Pancreas (tissue), 10 donors: ENCODE results near the gene MTCL1. TPM values are rescaled to one million over a fixed set of nuclear protein-coding genes. Genes with fewer than 3 reads are reported as not detected.

Experiments used
- ATAC-seq, 4 donors: fragments of 200-7000 bp; cut with Tn5 transposase; one replicate each; pipeline versions ENCODE4 v1.8.0 to v1.9.1; 2020; ENCODE audit warnings: mild to moderate bottlenecking in 4 of 4, moderate library complexity in 4 of 4
- DNase-seq, 6 donors: peaks; one replicate each; pipeline ENCODE4 v3.0.0-alpha.2; 2020
- FAIRE-seq: peaks from 2 replicates; lab custom pipeline; 2012; peaks lifted over from hg19 to GRCh38; lab: Jason Lieb, UNC
- H3K27ac ChIP-seq, 4 donors: fragments of 200-600 bp; sonication (generic); 1 replicate in 3 of 4; 2 replicates in 1 of 4; pipeline versions ENCODE4 v1.5.0 to v1.8.0; 2020
- H3K27me3 ChIP-seq, 4 donors: fragments of 200-600 bp; one replicate each; pipeline ENCODE4 v1.8.0; 2021
- H3K36me3 ChIP-seq, 3 donors: fragments of 200-600 bp; sonication (generic) in 1 of 3; one replicate each; pipeline versions ENCODE4 v1.5.0 to v1.8.0; 2020 to 2021
- H3K4me1 ChIP-seq, 3 donors: fragments of 200-600 bp; one replicate each; pipeline ENCODE4 v1.8.0; 2021
- H3K4me3 ChIP-seq, 4 donors: fragments of 200-600 bp; sonication (generic) in 2 of 4; one replicate each; pipeline versions ENCODE4 v1.5.0 to v1.8.0; 2020 to 2021
- H3K9me3 ChIP-seq, 4 donors: fragments of 200-600 bp; one replicate each; pipeline ENCODE4 v1.8.0; 2021
- WGBS, 2 donors: extraction: QIAGEN DNeasy Blood & Tissue Kit; methylation state at CpG; one replicate each; pipeline ENCODE4 v1.1.7; 2013; 5-methylcytosine and 5-hydroxymethylcytosine counted together
- intact Hi-C, 3 donors: fragments of 100-400 bp; cut with DNase I; formaldehyde crosslinking; loops; one replicate each; pipeline versions ENCODE4 v1.11.1 to v1.14.2; 2022
- polyA plus RNA-seq, 2 donors: library from polyadenylated mRNA; stranded (reverse); fragments of 200-250 nt; gene quantifications; one replicate each; pipeline ENCODE4 v1.2.3, GENCODE V29; 2013
- total RNA-seq, 6 donors: library from RNA; stranded (reverse); fragmentation: NEBNext Ultra II Directional in 4 of 6; extraction: Animal tissue kit (Norgen Biotek cat#: 25700) in 4 of 6; gene quantifications; one replicate each; pipeline versions ENCODE4 v1.2.1 to v1.2.4, GENCODE V29; 2021 to 2023
- TF ChIP-seq, protein P1 (sequence below), 4 donors: fragments of 200-600 bp; sonication (generic) in 3 of 4; IDR thresholded peaks; one replicate each; pipeline versions ENCODE4 v1.5.0 to v1.8.0; 2021; ENCODE audit warnings: antibody characterized with exemption in 4 of 4
- donor health status: healthy with polysubstance abuse.
- donor health status: DM: no; HTN: no; CAD: no; lungs with moderate emphysema.
- donor health status: DM: no; HTN: no; CAD: no.
- donor health status: control.
- donor health status: control.
- donor health status: Bipolar disorder and iron deficiency.
- donor health status: DM: yes; HTN: yes; CAD: no.
- donor health status: DM: no; HTN: no; CAD: no.
- donor health status: DM: no; HTN: no; CAD: no.
- donor health status: DM: yes; HTN: yes; CAD: no.

MTCL1 gene
- total and polyA plus RNA-seq, 8 donors = 9.2 to 18.4 (median 12.9) TPM

DNA sequence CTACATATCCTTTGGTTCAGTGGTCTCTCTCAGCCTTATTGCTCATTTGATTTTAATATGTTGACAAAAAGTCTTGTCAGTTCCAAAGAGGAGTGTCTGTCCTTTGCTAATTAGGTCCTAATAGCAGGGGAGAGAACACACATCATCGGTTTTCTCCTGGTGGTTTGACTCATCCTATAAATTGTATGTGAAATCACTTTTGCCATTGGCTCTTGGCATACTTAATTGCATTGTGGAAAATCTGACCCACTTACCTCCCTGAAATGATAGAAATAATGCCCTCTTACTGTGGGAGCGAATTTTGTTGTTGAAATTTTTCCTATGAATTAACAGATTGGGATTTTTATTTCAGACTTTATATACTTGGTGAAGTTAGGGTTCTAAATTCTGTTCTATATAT, 58.3 kb downstream of the MTCL1 start:
- Histone ChIP-seq H3K36me3 (no peaks in the 10 kb centered on the region), H3K27ac (no peak overlapping the region), H3K27me3 (no peaks in the 10 kb centered on the region), H3K4me3 (no peak overlapping the region), H3K9me3 (no peaks in the 10 kb centered on the region), H3K4me1 (no peaks in the 10 kb centered on the region)
- 73 to 81% methylated on average over 2 of the region's 2 CpGs for WGBS, 2 donors
- ATAC-seq (peak in 1 of 4 donors; percentile 18), FAIRE-seq (no peak), DNase-seq (no peak)
- TF ChIP-seq, protein P1, sequence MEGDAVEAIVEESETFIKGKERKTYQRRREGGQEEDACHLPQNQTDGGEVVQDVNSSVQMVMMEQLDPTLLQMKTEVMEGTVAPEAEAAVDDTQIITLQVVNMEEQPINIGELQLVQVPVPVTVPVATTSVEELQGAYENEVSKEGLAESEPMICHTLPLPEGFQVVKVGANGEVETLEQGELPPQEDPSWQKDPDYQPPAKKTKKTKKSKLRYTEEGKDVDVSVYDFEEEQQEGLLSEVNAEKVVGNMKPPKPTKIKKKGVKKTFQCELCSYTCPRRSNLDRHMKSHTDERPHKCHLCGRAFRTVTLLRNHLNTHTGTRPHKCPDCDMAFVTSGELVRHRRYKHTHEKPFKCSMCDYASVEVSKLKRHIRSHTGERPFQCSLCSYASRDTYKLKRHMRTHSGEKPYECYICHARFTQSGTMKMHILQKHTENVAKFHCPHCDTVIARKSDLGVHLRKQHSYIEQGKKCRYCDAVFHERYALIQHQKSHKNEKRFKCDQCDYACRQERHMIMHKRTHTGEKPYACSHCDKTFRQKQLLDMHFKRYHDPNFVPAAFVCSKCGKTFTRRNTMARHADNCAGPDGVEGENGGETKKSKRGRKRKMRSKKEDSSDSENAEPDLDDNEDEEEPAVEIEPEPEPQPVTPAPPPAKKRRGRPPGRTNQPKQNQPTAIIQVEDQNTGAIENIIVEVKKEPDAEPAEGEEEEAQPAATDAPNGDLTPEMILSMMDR (IDR thresholded peaks at IDR 0.05) = no peak
- intact Hi-C loops = no loop called here

DNA sequence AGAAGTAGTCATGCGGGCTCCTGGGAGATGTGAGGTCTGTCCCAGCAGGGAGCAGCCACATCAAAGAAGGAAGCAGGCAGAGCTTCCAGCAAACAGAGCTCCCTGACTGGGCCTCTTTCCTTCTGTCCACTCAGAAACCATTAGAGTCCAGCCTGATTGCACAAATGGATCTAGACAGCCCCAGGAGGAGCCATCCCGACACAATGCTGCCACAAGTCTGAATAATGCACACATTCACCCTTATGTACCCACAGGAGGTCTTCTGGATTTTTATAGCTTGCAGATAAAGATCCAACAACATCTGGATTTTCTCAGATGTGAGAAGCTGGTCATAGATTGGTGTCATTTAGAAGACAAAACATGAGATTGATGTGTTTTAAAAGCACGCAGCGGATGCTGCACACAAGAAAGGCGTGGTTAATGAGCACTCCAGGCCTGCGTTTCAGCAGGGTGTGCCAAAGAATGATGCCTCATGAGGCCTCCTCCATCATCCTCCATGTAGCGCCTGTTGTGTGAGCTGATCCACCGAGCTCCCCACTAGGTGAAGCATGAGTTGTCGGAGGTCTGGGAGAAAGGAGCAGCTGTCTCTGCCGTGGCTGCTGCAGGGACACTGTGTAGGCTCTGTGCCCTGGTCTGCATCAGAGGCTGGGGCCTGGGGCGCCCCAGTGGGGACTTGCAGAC, 60.6 kb downstream of the MTCL1 start:
- Histone ChIP-seq H3K27me3 (no peaks in the 10 kb centered on the region), H3K4me3 (no peak overlapping the region), H3K27ac (no peak overlapping the region), H3K9me3 (no peaks in the 10 kb centered on the region), H3K36me3 (no peaks in the 10 kb centered on the region), H3K4me1 (no peaks in the 10 kb centered on the region)
- WGBS, 2 donors = 84 to 86% methylated on average over 11 of the region's 11 CpGs
- peak in 2 of 4 donors; percentile 14 to 22 for ATAC-seq
- TF ChIP-seq, protein P1 (IDR thresholded peaks at IDR 0.05) = no peak
- intact Hi-C loops = no loop called here
- no peak for FAIRE-seq
- DNase-seq = no peak

- DNase-seq = no peak
- WGBS, 2 donors = 92 to 96% methylated on average over 2 of the region's 2 CpGs
- Histone ChIP-seq H3K27me3 (no peaks in the 10 kb centered on the region), H3K9me3 (no peaks in the 10 kb centered on the region), H3K27ac (no peak overlapping the region), H3K36me3 (no peaks in the 10 kb centered on the region), H3K4me1 (no peaks in the 10 kb centered on the region), H3K4me3 (no peak overlapping the region)
- FAIRE-seq = no peak
- ATAC-seq = no peak
- TF ChIP-seq, protein P1 (IDR thresholded peaks at IDR 0.05) = no peak
- intact Hi-C loops = no loop called here
Measured at GRCh38 chr18:8766559-8767293, 61.4 kb downstream of the MTCL1 start.

DNA sequence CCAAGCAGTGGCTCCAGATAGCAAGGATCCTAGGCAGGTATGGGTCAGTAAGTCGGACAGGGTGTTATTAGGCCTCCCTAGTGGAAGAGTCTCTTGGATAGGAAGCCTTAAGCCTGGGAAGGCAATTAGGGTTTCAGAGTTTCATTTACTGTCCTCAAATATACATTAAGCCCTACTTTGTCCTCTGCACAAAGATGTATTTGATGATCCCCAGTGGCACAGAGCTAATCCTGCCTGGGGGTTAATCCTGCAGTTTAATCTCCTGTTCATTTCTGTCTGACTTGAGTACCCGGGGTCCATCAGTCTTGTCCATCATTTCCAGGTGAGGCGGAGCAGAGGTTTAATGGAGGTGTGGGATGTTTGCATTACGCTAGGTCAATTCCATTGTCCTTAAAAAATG, 62.0 kb downstream of the MTCL1 start:
- FAIRE-seq = no peak
- WGBS, 2 donors = 89 to 95% methylated on average over 4 of the region's 4 CpGs
- H3K36me3 ChIP-seq = no peaks in the 10 kb centered on the region
- no peak for DNase-seq
- TF ChIP-seq, protein P1 (IDR thresholded peaks at IDR 0.05) = no peak
- no peak overlapping the region for H3K4me3 ChIP-seq
- ATAC-seq = no peak
- no peaks in the 10 kb centered on the region for H3K9me3 ChIP-seq
- H3K27me3 ChIP-seq = no peaks in the 10 kb centered on the region
- intact Hi-C loops = no loop called here
- no peaks in the 10 kb centered on the region for H3K4me1 ChIP-seq
- no peak overlapping the region for H3K27ac ChIP-seq
